ENCODE data around the gene RPS28. TPM values are rescaled to one million over a fixed set of nuclear protein-coding genes. Genes with fewer than 3 reads are reported as not detected.
"Not testable (repeated sequence)": the region's sequence is repeated elsewhere in the genome, so short reads cannot be mapped to it uniquely, and the experiment has no call there.

Gene RPS28
- total RNA-seq, 4 donors from 2014 or later: 275 to 526 (median 413) TPM

GRCh38 chr19:8342684-8343482, 21.6 kb downstream of the RPS28 start, which contains the start of gene KANK3:
Gene KANK3 (minus strand): TSS chr19:8343262. CDS start chr19:8337828, 5,434 bp downstream.
- H3K27ac ChIP-seq: peak within 1 kb of the TSS; percentile 37 to 58 (median 50)
- H3K4me1 ChIP-seq: peaks cover 0 to 11% (median 6%) of the 10 kb centered on the region in 4 donors
- peak; percentile 95 for DNase-seq
- 2% methylated on average over 37 of the region's 65 CpGs; no CpG with 5 or more reads in 1 of the 2 donors for WGBS, 2 donors (ENCODE audit: low coverage in 1 of 2)
- H3K36me3 ChIP-seq: no peaks in the 10 kb centered on the region
- in situ Hi-C loops (cut with MboI; ENCODE audit: low pct_ligation_motif_present in 1 of 4, low pct_unique_long_range_greater_than_20kb in 1 of 4, low sequenced_read_pairs in 3 of 4) (no loop called here), intact Hi-C loops (cut with DNase I; ENCODE audit: low total_unique reads) (no loop called here)
- no peaks in the 10 kb centered on the region for H3K9me3 ChIP-seq
- peak within 1 kb of the TSS; percentile 2 to 46 (median 32) for H3K4me3 ChIP-seq
- TF ChIP-seq EP300 (IDR thresholded peaks at IDR 0.05; ENCODE audit: low read depth): no peak
- TF ChIP-seq POLR2A (IDR thresholded peaks at IDR 0.05): no peak
- TF ChIP-seq POLR2AphosphoS5 (IDR thresholded peaks at IDR 0.05): peak; percentile 30 to 60 (median 52)
- peak in 1 of 5 experiments; percentile 22 for TF ChIP-seq CTCF (IDR thresholded peaks at IDR 0.05)
- peaks cover 58% of the 10 kb centered on the region for H3K27me3 ChIP-seq

- in situ Hi-C loops (cut with MboI; ENCODE audit: low pct_ligation_motif_present in 1 of 4, low pct_unique_long_range_greater_than_20kb in 1 of 4, low sequenced_read_pairs in 3 of 4) (no loop called here), intact Hi-C loops (cut with DNase I; ENCODE audit: low total_unique reads) (no loop called here)
- no peak overlapping the region for H3K27ac ChIP-seq
- H3K4me1 ChIP-seq: peaks cover 0 to 11% (median 6%) of the 10 kb centered on the region in 4 donors
- TF ChIP-seq CTCF (IDR thresholded peaks at IDR 0.05): no peak
- no peak for TF ChIP-seq POLR2A (IDR thresholded peaks at IDR 0.05)
- TF ChIP-seq EP300 (IDR thresholded peaks at IDR 0.05; ENCODE audit: low read depth): no peak
- no peak for TF ChIP-seq POLR2AphosphoS5 (IDR thresholded peaks at IDR 0.05)
- WGBS, 2 donors (ENCODE audit: low coverage in 1 of 2): 34% methylated on average over 11 of the region's 11 CpGs; no CpG with 5 or more reads in 1 of the 2 donors
- no peaks in the 10 kb centered on the region for H3K9me3 ChIP-seq
- peak overlapping the region in 2 of 4 donors; percentile 42 to 46 for H3K4me3 ChIP-seq
- peaks cover 55% of the 10 kb centered on the region for H3K27me3 ChIP-seq
- no peak for DNase-seq
- no peaks in the 10 kb centered on the region for H3K36me3 ChIP-seq
These were observed 22.2 kb downstream of the RPS28 start for GRCh38 chr19:8343483-8343844.

- WGBS, 2 donors (ENCODE audit: low coverage in 1 of 2): 61 to 69% methylated on average over 4 to 8 of the region's 8 CpGs
- Histone ChIP-seq H3K4me1 (peaks cover 0 to 19% (median 5%) of the 10 kb centered on the region in 4 donors), H3K27me3 (peaks cover 33% of the 10 kb centered on the region)
- H3K36me3 ChIP-seq, H3K27ac ChIP-seq, DNase-seq, H3K9me3 ChIP-seq, H3K4me3 ChIP-seq: not testable (repeated sequence)
- intact Hi-C loops (cut with DNase I; ENCODE audit: low total_unique reads) (loop anchor here (10.0 kb wide), 1 partner anchor 155 kb away; the partner anchor contains the start of gene PRAM1), in situ Hi-C loops (cut with MboI; ENCODE audit: low pct_ligation_motif_present in 1 of 4, low pct_unique_long_range_greater_than_20kb in 1 of 4, low sequenced_read_pairs in 3 of 4) (loop anchor here in 2 of 4 donors (10.0 kb wide), 2 partner anchors 55 to 155 kb away; partner anchors contain the start of gene PRAM1 (in 2 of the 2))
These were observed 28.5 kb downstream of the RPS28 start for GRCh38 chr19:8349629-8350372.

GRCh38 chr19:8352134-8352827, 31.0 kb downstream of the RPS28 start:
- Histone ChIP-seq H3K27me3 (peaks cover 25% of the 10 kb centered on the region), H3K4me1 (peaks cover 0 to 19% (median 5%) of the 10 kb centered on the region in 4 donors), H3K4me3 (no peak overlapping the region), H3K36me3 (no peaks in the 10 kb centered on the region), H3K27ac (no peak overlapping the region), H3K9me3 (no peaks in the 10 kb centered on the region)
- 16 to 23% methylated on average over 4 to 10 of the region's 10 CpGs for WGBS, 2 donors (ENCODE audit: low coverage in 1 of 2)
- no peak for TF ChIP-seq POLR2A (IDR thresholded peaks at IDR 0.05)
- TF ChIP-seq CTCF (IDR thresholded peaks at IDR 0.05): no peak
- no peak for TF ChIP-seq EP300 (IDR thresholded peaks at IDR 0.05; ENCODE audit: low read depth)
- no peak for TF ChIP-seq POLR2AphosphoS5 (IDR thresholded peaks at IDR 0.05)
- in situ Hi-C loops (cut with MboI; ENCODE audit: low pct_ligation_motif_present in 1 of 4, low pct_unique_long_range_greater_than_20kb in 1 of 4, low sequenced_read_pairs in 3 of 4) (loop anchor here in 2 of 4 donors (10.0 kb wide), 2 partner anchors 53 to 153 kb away; partner anchors contain the start of gene PRAM1 (in 2 of the 2)), intact Hi-C loops (cut with DNase I; ENCODE audit: low total_unique reads) (loop anchor here (10.0 kb wide), 1 partner anchor 153 kb away; the partner anchor contains the start of gene PRAM1)
- no peak for DNase-seq

GRCh38 chr19:8352845-8353244, 31.5 kb downstream of the RPS28 start:
- not testable (repeated sequence) for H3K27ac ChIP-seq
- in situ Hi-C loops (cut with MboI; ENCODE audit: low pct_ligation_motif_present in 1 of 4, low pct_unique_long_range_greater_than_20kb in 1 of 4, low sequenced_read_pairs in 3 of 4): loop anchor here in 2 of 4 donors (10.0 kb wide), 2 partner anchors 52 to 152 kb away; partner anchors contain the start of gene PRAM1 (in 2 of the 2)
- intact Hi-C loops (cut with DNase I; ENCODE audit: low total_unique reads): loop anchor here (10.0 kb wide), 1 partner anchor 152 kb away; the partner anchor contains the start of gene PRAM1

More at GRCh38 chr19:8352845-8353244, 31.5 kb downstream of the RPS28 start:
- Histone ChIP-seq H3K27me3 (peaks cover 25% of the 10 kb centered on the region), H3K4me1 (peaks cover 0 to 19% (median 5%) of the 10 kb centered on the region in 4 donors)
- not testable (repeated sequence) for H3K4me3 ChIP-seq, H3K36me3 ChIP-seq, DNase-seq, H3K9me3 ChIP-seq
- WGBS, 2 donors (ENCODE audit: low coverage in 1 of 2): 56% methylated on average over 5 of the region's 5 CpGs; no CpG with 5 or more reads in 1 of the 2 donors

All from transverse colon (tissue), 4 donors.